Suprapubic skin (tissue), 4 donors: ENCODE data around the gene CHAT.

ENCODE experiments used
- POLR2A ChIP-seq, 2 donors: fragments of 450-650 bp; IDR thresholded peaks; one replicate each; pipeline ENCODE4 v1.6.1; 2017; ENCODE audit warnings: antibody characterized with exemption in 2 of 2, mild to moderate bottlenecking in 2 of 2, moderate library complexity in 2 of 2
- POLR2AphosphoS5 ChIP-seq, 3 donors: sonication (generic); formaldehyde crosslinking; IDR thresholded peaks; one replicate each; pipeline ENCODE4 v1.6.1; 2017; ENCODE audit warnings: antibody characterized with exemption in 3 of 3
- TF ChIP-seq, protein P1 (sequence below), 2 donors: fragments of 200-600 bp in 1 of 2; fragments of 450-650 bp in 1 of 2; sonication (generic) in 1 of 2; IDR thresholded peaks; one replicate each; pipeline ENCODE4 v1.5.1; 2016 to 2019; ENCODE audit warnings: antibody characterized with exemption in 2 of 2, mild to moderate bottlenecking in 1 of 2, moderate library complexity in 1 of 2

DNA sequence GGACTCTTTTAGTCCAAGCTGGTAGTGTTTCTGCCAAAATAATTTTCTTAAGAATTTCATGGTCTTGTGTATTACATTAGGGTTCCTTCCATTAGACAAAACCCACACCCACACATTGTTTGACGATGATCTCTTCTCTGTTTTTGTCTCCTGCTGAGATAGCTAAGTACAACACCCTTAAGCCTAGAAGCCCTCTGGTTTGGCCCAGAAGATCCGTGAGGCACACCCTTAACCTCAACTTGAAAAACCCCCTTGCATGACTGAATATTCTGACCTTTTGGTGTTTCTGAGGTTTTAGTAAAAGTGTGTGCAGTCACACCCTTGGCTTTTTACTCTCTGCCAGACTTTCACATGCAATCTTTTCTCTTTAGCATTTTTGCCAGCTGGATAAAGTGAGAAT, 45.6 kb upstream of the CHAT start:
- TF ChIP-seq, protein P1, sequence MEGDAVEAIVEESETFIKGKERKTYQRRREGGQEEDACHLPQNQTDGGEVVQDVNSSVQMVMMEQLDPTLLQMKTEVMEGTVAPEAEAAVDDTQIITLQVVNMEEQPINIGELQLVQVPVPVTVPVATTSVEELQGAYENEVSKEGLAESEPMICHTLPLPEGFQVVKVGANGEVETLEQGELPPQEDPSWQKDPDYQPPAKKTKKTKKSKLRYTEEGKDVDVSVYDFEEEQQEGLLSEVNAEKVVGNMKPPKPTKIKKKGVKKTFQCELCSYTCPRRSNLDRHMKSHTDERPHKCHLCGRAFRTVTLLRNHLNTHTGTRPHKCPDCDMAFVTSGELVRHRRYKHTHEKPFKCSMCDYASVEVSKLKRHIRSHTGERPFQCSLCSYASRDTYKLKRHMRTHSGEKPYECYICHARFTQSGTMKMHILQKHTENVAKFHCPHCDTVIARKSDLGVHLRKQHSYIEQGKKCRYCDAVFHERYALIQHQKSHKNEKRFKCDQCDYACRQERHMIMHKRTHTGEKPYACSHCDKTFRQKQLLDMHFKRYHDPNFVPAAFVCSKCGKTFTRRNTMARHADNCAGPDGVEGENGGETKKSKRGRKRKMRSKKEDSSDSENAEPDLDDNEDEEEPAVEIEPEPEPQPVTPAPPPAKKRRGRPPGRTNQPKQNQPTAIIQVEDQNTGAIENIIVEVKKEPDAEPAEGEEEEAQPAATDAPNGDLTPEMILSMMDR (IDR thresholded peaks at IDR 0.05), result no peak
- TF ChIP-seq POLR2AphosphoS5 (IDR thresholded peaks at IDR 0.05) (no peak), POLR2A (IDR thresholded peaks at IDR 0.05) (no peak)
